Measurements from ENCODE around the gene MRPL49. TPM values are rescaled to one million over a fixed set of nuclear protein-coding genes. Genes with fewer than 3 reads are reported as not detected.

Gene MRPL49
- total and polyA plus RNA-seq, 9 of the 15 experiments (the other 6 are each of a cell fraction or from before 2014, with no cell fraction given) = 74.3 to 132 (median 91.2) TPM

DNA sequence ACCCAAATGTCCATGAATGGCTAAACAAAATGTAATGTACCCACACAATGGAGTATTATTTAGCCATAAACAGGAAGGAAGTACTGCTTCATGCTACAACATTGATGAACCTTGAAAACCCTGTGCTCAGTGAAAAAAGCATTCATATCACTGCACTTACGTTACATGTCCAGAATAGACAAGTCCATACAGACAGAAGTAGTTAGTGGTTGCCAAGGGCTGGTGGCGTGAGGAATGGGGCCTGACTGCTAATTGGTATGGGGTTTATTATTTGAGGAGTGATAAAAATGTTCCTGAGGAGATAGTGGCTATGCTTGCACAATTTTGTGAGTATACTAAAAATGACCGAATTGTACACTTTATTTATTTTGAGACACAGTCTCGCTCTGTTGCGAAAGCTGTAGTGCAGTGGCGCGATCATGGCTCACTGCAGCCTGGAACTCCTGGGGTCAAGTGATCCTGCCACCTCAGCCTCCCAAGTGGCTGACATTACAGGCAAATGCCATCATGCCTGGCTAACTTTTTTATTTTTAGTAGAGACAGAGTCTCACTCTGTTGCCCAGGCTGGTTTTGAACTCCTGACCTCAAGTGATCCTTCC, 19.9 kb downstream of the MRPL49 start:
- intact Hi-C loops (cut with micrococcal nuclease) = no loop called here
- no peak overlapping the region for H3K27ac ChIP-seq (ENCODE audit: extremely low read depth, low read depth, low read length)
- no peak overlapping the region for H3K9ac ChIP-seq (ENCODE audit: insufficient read depth in 1 of 2, low read depth in 2 of 2, low read length in 2 of 2)
- BruUV-seq (replicated peaks) = no TSS peak
- H3K9me1 ChIP-seq (ENCODE audit: control insufficient read depth, insufficient read depth, low read length) = no peaks in the 10 kb centered on the region
- CTCF ChIA-PET (ENCODE audit: low intra/inter-chr PET ratio) = no interaction called here
- no peaks in the 10 kb centered on the region for H3K9me3 ChIP-seq (replicated peaks; ENCODE audit: control insufficient read depth, insufficient read depth, low read depth, low read length)
- no peak for DNase-seq (ENCODE audit: extremely low read depth in 1 of 4, low spot score in 3 of 4)
- ATAC-seq = no peak
- in situ Hi-C loops (cut with MboI) = no loop called here
- no peaks in the 10 kb centered on the region for H3K27me3 ChIP-seq (ENCODE audit: control insufficient read depth in 2 of 2, insufficient read depth in 2 of 2, low read length in 2 of 2)
- H3K36me3 ChIP-seq (ENCODE audit: control insufficient read depth, insufficient read depth, low read length) = no peaks in the 10 kb centered on the region
- H3K4me1 ChIP-seq (replicated peaks in 1 of 2; ENCODE audit: control insufficient read depth in 2 of 2, insufficient read depth in 2 of 2, low read length in 2 of 2) = no peaks in the 10 kb centered on the region
- H3K79me2 ChIP-seq (ENCODE audit: control insufficient read depth, insufficient read depth, low read length) = no peaks in the 10 kb centered on the region
- no peak overlapping the region for H2AFZ ChIP-seq (ENCODE audit: low read depth, low read length)
- H3K4me2 ChIP-seq (ENCODE audit: insufficient read depth, low read length) = no peak overlapping the region
- 77% methylated on average over 7 of the region's 7 CpGs for WGBS (ENCODE audit: insufficient coverage, low coverage, missing lambda C conversion rate)
- no peak overlapping the region for H3K4me3 ChIP-seq
- no peaks in the 10 kb centered on the region for H4K20me1 ChIP-seq (replicated peaks; ENCODE audit: control insufficient read depth, insufficient read depth, low read length)
- no peak for FAIRE-seq
- POLR2A ChIA-PET = interaction anchor here (1.0 kb wide), 1 partner anchor 29 kb away, joined by 4 read pairs; no protein-coding TSS in a partner anchor
- TF ChIP-seq, protein P1, sequence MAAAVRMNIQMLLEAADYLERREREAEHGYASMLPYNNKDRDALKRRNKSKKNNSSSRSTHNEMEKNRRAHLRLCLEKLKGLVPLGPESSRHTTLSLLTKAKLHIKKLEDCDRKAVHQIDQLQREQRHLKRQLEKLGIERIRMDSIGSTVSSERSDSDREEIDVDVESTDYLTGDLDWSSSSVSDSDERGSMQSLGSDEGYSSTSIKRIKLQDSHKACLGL (CRISPR knock-in tag; IDR thresholded peaks at IDR 0.05; ENCODE audit: borderline replicate concordance, poor library complexity, severe bottlenecking) = no peak
- TF ChIP-seq, protein P2, sequence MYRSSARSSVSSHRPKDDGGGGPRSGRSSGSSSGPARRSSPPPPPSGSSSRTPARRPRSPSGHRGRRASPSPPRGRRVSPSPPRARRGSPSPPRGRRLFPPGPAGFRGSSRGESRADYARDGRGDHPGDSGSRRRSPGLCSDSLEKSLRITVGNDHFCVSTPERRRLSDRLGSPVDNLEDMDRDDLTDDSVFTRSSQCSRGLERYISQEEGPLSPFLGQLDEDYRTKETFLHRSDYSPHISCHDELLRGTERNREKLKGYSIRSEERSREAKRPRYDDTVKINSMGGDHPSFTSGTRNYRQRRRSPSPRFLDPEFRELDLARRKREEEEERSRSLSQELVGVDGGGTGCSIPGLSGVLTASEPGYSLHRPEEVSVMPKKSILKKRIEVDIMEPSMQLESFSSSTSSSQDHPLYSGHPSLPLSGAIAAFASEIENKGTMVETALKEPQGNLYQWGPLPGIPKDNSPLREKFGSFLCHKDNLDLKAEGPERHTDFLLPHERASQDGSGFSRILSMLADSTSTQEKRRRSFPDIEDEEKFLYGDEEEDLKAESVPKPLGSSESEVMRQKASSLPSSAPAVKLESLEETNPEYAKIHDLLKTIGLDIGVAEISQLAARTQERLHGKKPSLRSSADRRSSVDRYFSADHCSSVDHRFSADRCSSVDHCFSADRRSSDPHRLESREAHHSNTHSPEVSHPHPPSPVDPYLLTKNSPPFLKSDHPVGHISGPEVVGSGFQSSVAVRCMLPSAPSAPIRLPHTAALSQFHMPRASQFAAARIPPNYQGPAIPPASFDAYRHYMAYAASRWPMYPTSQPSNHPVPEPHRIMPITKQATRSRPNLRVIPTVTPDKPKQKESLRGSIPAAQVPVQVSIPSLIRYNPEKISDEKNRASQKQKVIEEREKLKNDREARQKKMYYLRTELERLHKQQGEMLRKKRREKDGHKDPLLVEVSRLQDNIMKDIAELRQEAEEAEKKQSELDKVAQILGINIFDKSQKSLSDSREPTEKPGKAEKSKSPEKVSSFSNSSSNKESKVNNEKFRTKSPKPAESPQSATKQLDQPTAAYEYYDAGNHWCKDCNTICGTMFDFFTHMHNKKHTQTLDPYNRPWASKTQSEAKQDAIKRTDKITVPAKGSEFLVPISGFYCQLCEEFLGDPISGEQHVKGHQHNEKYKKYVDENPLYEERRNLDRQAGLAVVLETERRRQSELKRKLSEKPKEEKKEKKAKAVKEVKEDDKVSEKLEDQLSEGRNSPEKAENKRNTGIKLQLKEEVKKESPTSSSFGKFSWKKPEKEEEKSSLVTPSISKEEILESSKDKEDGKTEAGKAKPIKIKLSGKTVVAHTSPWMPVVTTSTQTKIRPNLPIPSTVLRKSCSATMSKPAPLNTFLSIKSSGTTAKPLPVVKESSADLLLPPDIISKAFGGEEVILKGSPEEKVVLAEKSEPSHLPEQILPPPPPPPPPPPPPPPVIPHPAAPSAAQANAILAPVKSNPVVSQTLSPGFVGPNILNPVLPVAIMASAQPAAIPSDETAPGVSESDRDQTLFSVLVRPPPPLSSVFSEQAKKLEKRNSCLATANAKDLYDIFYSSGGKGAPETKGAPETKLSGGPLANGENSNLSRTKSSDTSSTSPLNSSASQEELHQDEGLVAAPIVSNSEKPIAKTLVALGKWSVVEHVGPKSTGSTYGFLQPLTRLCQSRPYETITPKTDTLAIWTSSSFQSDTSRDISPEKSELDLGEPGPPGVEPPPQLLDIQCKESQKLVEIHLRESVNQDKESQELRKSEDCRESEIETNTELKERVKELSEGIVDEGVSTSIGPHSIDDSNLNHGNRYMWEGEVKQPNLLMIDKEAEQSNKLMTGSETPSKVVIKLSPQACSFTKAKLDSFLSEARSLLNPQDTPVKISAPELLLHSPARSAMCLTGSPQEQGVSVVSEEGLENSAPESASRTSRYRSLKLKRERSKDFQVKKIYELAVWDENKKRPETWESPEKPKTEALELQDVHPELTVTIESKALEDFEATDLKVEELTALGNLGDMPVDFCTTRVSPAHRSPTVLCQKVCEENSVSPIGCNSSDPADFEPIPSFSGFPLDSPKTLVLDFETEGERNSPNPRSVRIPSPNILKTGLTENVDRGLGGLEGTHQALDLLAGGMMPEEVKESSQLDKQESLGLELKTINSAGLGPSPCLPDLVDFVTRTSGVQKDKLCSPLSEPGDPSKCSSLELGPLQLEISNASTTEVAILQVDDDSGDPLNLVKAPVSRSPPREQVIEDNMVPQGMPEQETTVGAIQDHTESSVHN (IDR thresholded peaks at IDR 0.05; ENCODE audit: borderline replicate concordance in 1 of 2, low read depth in 1 of 2) = no peak
- no peak for TF ChIP-seq RB1 (IDR thresholded peaks at IDR 0.05; ENCODE audit: low read depth)
- TF ChIP-seq PRMT5 (CRISPR knock-in tag; IDR thresholded peaks at IDR 0.05) = no peak
- TF ChIP-seq, protein P3, sequence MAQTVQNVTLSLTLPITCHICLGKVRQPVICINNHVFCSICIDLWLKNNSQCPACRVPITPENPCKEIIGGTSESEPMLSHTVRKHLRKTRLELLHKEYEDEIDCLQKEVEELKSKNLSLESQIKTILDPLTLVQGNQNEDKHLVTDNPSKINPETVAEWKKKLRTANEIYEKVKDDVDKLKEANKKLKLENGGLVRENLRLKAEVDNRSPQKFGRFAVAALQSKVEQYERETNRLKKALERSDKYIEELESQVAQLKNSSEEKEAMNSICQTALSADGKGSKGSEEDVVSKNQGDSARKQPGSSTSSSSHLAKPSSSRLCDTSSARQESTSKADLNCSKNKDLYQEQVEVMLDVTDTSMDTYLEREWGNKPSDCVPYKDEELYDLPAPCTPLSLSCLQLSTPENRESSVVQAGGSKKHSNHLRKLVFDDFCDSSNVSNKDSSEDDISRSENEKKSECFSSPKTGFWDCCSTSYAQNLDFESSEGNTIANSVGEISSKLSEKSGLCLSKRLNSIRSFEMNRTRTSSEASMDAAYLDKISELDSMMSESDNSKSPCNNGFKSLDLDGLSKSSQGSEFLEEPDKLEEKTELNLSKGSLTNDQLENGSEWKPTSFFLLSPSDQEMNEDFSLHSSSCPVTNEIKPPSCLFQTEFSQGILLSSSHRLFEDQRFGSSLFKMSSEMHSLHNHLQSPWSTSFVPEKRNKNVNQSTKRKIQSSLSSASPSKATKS (CRISPR knock-in tag; IDR thresholded peaks at IDR 0.05) = no peak
- no peak for TF ChIP-seq ZFP1 (CRISPR knock-in tag; IDR thresholded peaks at IDR 0.05)
- TF ChIP-seq POLR2H (tag; IDR thresholded peaks at IDR 0.05; ENCODE audit: low read depth) = no peak
- TF ChIP-seq, protein P4, sequence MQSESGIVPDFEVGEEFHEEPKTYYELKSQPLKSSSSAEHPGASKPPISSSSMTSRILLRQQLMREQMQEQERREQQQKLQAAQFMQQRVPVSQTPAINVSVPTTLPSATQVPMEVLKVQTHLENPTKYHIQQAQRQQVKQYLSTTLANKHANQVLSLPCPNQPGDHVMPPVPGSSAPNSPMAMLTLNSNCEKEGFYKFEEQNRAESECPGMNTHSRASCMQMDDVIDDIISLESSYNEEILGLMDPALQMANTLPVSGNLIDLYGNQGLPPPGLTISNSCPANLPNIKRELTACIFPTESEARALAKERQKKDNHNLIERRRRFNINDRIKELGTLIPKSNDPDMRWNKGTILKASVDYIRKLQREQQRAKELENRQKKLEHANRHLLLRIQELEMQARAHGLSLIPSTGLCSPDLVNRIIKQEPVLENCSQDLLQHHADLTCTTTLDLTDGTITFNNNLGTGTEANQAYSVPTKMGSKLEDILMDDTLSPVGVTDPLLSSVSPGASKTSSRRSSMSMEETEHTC (IDR thresholded peaks at IDR 0.05) = no peak
- TF ChIP-seq E2F3 (CRISPR knock-in tag; IDR thresholded peaks at IDR 0.05) = no peak
- TF ChIP-seq MTA1 (IDR thresholded peaks at IDR 0.05; ENCODE audit: borderline replicate concordance) = no peak
